A549 (cell line): ENCODE measurements around the gene GREB1. TPM values are rescaled to one million over a fixed set of nuclear protein-coding genes. Genes with fewer than 3 reads are reported as not detected.
A peak's percentile ranks its signal among the peaks of the same experiment; 100 is the strongest.

Experiments used
- ATAC-seq, 2 experiments: fragments of 200-7000 bp in 1 of 2; fragments of >200 bp in 1 of 2; cut with Nextera tagmentation in 1 of 2; cut with Tn5 transposase in 1 of 2; 3 replicates each; pipeline versions ENCODE4 v1.8.0 to v1.9.1; 2018 to 2020; ENCODE audit warnings: mild to moderate bottlenecking in 1 of 2, moderate library complexity in 1 of 2
- CTCF ChIA-PET: fragments of 300-600 bp; sonication (Branson Sonifier 250); formaldehyde crosslinking; extraction: SDS; loops from one replicate; lab custom pipeline; 2021; ENCODE audit warnings: antibody characterized with exemption, inconsistent platforms; lab: Yijun Ruan, JAX
- POLR2A ChIA-PET: fragments of 350-600 bp; formaldehyde crosslinking; extraction: SDS; loops from one replicate; lab custom pipeline; 2021; ENCODE audit warnings: antibody characterized with exemption, inconsistent platforms; lab: Yijun Ruan, JAX
- DNase-seq, 2 experiments: peaks; one replicate each; pipeline versions ENCODE4 v3.0.0 to v3.0.0-alpha.2; 2011 to 2016; ENCODE audit warnings: low read depth in 1 of 2, low spot score in 1 of 2
- FAIRE-seq: peaks from 2 replicates; lab custom pipeline; 2011; peaks lifted over from hg19 to GRCh38; lab: Jason Lieb, UNC
- H3K27ac ChIP-seq, 2 experiments: fragments of >200 bp; sonication (Bioruptor Twin); formaldehyde crosslinking; 3 replicates each; pipeline ENCODE4 v1.5.1; 2016 to 2017
- H3K4me1 ChIP-seq: fragments of >200 bp; sonication (Bioruptor Twin); formaldehyde crosslinking; 3 replicates; pipeline ENCODE4 v1.6.1; 2016
- H3K4me2 ChIP-seq: fragments of >200 bp; sonication (Bioruptor Twin); formaldehyde crosslinking; 3 replicates; pipeline ENCODE4 v1.6.1; 2016
- H3K4me3 ChIP-seq: fragments of >200 bp; sonication (Bioruptor Twin); formaldehyde crosslinking; 3 replicates; pipeline ENCODE4 v1.5.1; 2016
- H3K9me3 ChIP-seq: fragments of >200 bp; sonication (Bioruptor Twin); formaldehyde crosslinking; 3 replicates; pipeline ENCODE4 v1.6.1; 2016
- BHLHE40 ChIP-seq: IDR thresholded peaks from 2 replicates; pipeline ENCODE4 v1.6.1; 2012; ENCODE audit warnings: low read depth, low read length, inconsistent platforms
- CEBPB ChIP-seq, 2 experiments: fragments of >200 bp in 1 of 2; sonication (Bioruptor Twin) in 1 of 2; formaldehyde crosslinking in 1 of 2; IDR thresholded peaks; 2 replicates each; pipeline ENCODE4 v1.6.1; 2012 to 2016
- CTCF ChIP-seq: fragments of >200 bp; sonication (Bioruptor Twin); formaldehyde crosslinking; IDR thresholded peaks from 3 replicates; pipeline ENCODE4 v1.5.1; 2016
- ESRRA ChIP-seq: fragments of 150-350 bp; IDR thresholded peaks from 2 replicates; pipeline ENCODE4 v1.6.1; 2014; ENCODE audit warnings: mild to moderate bottlenecking, low read length, borderline replicate concordance
- FOXS1 ChIP-seq: fragments of 250-450 bp; sonication (Bioruptor Pico); IDR thresholded peaks from 2 replicates; pipeline ENCODE4 v1.5.0; 2020; ENCODE audit warnings: mild to moderate bottlenecking, moderate library complexity
- HOXB13 ChIP-seq: fragments of 250-450 bp; sonication (Bioruptor Pico); IDR thresholded peaks from 2 replicates; pipeline ENCODE4 v1.5.0; 2020; ENCODE audit warnings: low read depth, mild to moderate bottlenecking, moderate library complexity
- KDM5A ChIP-seq: fragments of 200-600 bp; sonication (generic); IDR thresholded peaks from 2 replicates; pipeline ENCODE4 v1.6.1; 2016; ENCODE audit warnings: antibody characterized with exemption, mild to moderate bottlenecking
- MAX ChIP-seq: IDR thresholded peaks from 2 replicates; pipeline ENCODE4 v1.6.1; 2012
- NFE2L2 ChIP-seq: fragments of 150-350 bp; conservative IDR thresholded peaks from 2 replicates; pipeline ENCODE4 v1.6.1; 2014; ENCODE audit warnings: low read length
- NPAS2 ChIP-seq: fragments of 250-450 bp; sonication (Bioruptor Pico); IDR thresholded peaks from 2 replicates; pipeline ENCODE4 v1.8.0; 2022; ENCODE audit warnings: mild to moderate bottlenecking, moderate library complexity, borderline replicate concordance
- NR3C1 ChIP-seq: fragments of >200 bp; sonication (Bioruptor Twin); formaldehyde crosslinking; IDR thresholded peaks from 3 replicates; pipeline ENCODE4 v1.6.1; 2017
- POLR2AphosphoS2 ChIP-seq: conservative IDR thresholded peaks from 2 replicates; pipeline ENCODE4 v1.6.1; 2012; ENCODE audit warnings: low read length, improper control_type of control experiment, inconsistent platforms
- RAD21 ChIP-seq, 2 experiments: fragments of >200 bp in 1 of 2; sonication (Bioruptor Twin) in 1 of 2; formaldehyde crosslinking in 1 of 2; IDR thresholded peaks in 1 of 2; conservative IDR thresholded peaks in 1 of 2; 2 replicates in 1 of 2; 3 replicates in 1 of 2; pipeline ENCODE4 v1.6.1; 2012 to 2018; ENCODE audit warnings: inconsistent platforms in 1 of 2
- RNF2 ChIP-seq: fragments of 200-600 bp; sonication (generic); IDR thresholded peaks from 2 replicates; pipeline ENCODE4 v1.6.1; 2016; ENCODE audit warnings: low read depth, mild to moderate bottlenecking, antibody characterized with exemption, moderate library complexity, borderline replicate concordance
- SREBF2 ChIP-seq: fragments of 450-650 bp; IDR thresholded peaks from 2 replicates; pipeline ENCODE4 v1.6.1; 2014; ENCODE audit warnings: mild to moderate bottlenecking, moderate library complexity
- ZC3H11A ChIP-seq: fragments of 450-650 bp; IDR thresholded peaks from 2 replicates; pipeline ENCODE4 v1.6.1; 2014; ENCODE audit warnings: antibody characterized with exemption, mild to moderate bottlenecking
- ZFP36 ChIP-seq: fragments of 450-650 bp; IDR thresholded peaks from 2 replicates; pipeline ENCODE4 v1.6.1; 2014; ENCODE audit warnings: borderline replicate concordance; ENCODE audit not compliant: partially characterized antibody
- ZNF302 ChIP-seq: fragments of 250-450 bp; sonication (Bioruptor Pico); IDR thresholded peaks from 2 replicates; pipeline ENCODE4 v1.9.0; 2021; ENCODE audit warnings: inconsistent platforms, mild to moderate bottlenecking, moderate library complexity
- WGBS: methylation state at CpG from one replicate; pipeline ENCODE4 v1.1.6; 2017; ENCODE audit errors: missing lambda C conversion rate; 5-methylcytosine and 5-hydroxymethylcytosine counted together
- polyA plus RNA-seq, 4 experiments: library from polyadenylated mRNA; depleted of rRNA in 3 of 4; stranded (reverse); fragments of >200 nt; fragmentation: RNase III in 1 of 4; extraction: RNeasy Plus Mini Kit Qiagen cat#74134 plus additional on column Dnase treatment in 1 of 4; gene quantifications; 2 replicates in 3 of 4; 3 replicates in 1 of 4; pipeline ENCODE4 v1.2.3, GENCODE V29; 2011 to 2017

GREB1 gene
- polyA plus RNA-seq, 2 of the 4 experiments (the other 2 are of a cell fraction): 1.1 to 1.3 TPM

- FAIRE-seq: no peak
- ChIA-PET POLR2A (no interaction called here), CTCF (interaction anchor here (0.5 to 10.9 kb wide), 12 partner anchors 11 to 470 kb away, joined by 3 to 153 read pairs (median 3); a partner anchor contains a TSS)
Measured at GRCh38 chr2:11602563-11603204, 68.8 kb downstream of the GREB1 start.

GRCh38 chr2:11610624-11611242, 76.9 kb downstream of the GREB1 start:
- Histone ChIP-seq H3K9me3 (no peaks in the 10 kb centered on the region), H3K4me1 (peaks cover 6% of the 10 kb centered on the region; the same call in 2 of the 3 replicates), H3K4me3 (no peak overlapping the region), H3K4me2 (no peak overlapping the region), H3K27ac (no peak overlapping the region)
- no peak for DNase-seq
- ChIA-PET POLR2A (no interaction called here), CTCF (interaction anchor here (0.9 to 3.1 kb wide), 7 partner anchors 9 to 779 kb away, joined by 3 to 16 read pairs (median 3); no protein-coding TSS in a partner anchor)
- no peak for FAIRE-seq
- 89% methylated on average over 38 of the region's 38 CpGs for WGBS
- TF ChIP-seq ESRRA (no peak), CTCF (no peak)
- ATAC-seq: no peak

More at GRCh38 chr2:11602563-11603204, 68.8 kb downstream of the GREB1 start:
- no peaks in the 10 kb centered on the region for H3K4me1 ChIP-seq
- TF ChIP-seq ZFP36 (no peak), SREBF2 (no peak), POLR2AphosphoS2 (no peak), BHLHE40 (no peak), MAX (no peak), HOXB13 (CRISPR knock-in tag) (no peak), CEBPB (IDR thresholded peaks at IDR 0.05) (no peak), NPAS2 (no peak), ZNF302 (no peak)
- H3K9me3 ChIP-seq: no peaks in the 10 kb centered on the region
- no peak overlapping the region for H3K4me2 ChIP-seq
- no peak overlapping the region for H3K4me3 ChIP-seq
- H3K27ac ChIP-seq: no peak overlapping the region
- no peak for ATAC-seq
- DNase-seq: no peak
- WGBS: 60% methylated on average over 7 of the region's 7 CpGs

- WGBS: 92% methylated on average over 5 of the region's 5 CpGs
- CTCF ChIA-PET: interaction anchor here (1.0 to 1.7 kb wide), 5 partner anchors 10 to 779 kb away, joined by 3 to 8 read pairs (median 3); no protein-coding TSS in a partner anchor
- no peaks in the 10 kb centered on the region for H3K9me3 ChIP-seq
Measured at GRCh38 chr2:11611251-11611650, 77.4 kb downstream of the GREB1 start.

GRCh38 chr2:11612553-11613215, 78.8 kb downstream of the GREB1 start:
- Histone ChIP-seq H3K9me3 (no peaks in the 10 kb centered on the region), H3K27ac (peak overlapping the region; percentile 14 to 73; a peak in 5 of 6 replicates), H3K4me3 (no peak overlapping the region), H3K4me2 (peak overlapping the region; percentile 5; the same call in 2 of the 3 replicates), H3K4me1 (peaks cover 6% of the 10 kb centered on the region; the same call in 2 of the 3 replicates)
- TF ChIP-seq RAD21 (conservative IDR thresholded peaks at IDR 0.05 in 1 of 2, IDR thresholded peaks at IDR 0.05 in 1 of 2) (no peak), RNF2 (no peak), NR3C1 (no peak)
- POLR2A ChIA-PET: interaction anchor here (0.6 kb wide), 1 partner anchor 431 kb away, joined by 5 read pairs; no protein-coding TSS in a partner anchor
- FAIRE-seq (no peak), ATAC-seq (no peak), DNase-seq (no peak)
- CTCF ChIA-PET: interaction anchor here (0.9 to 1.7 kb wide), 3 partner anchors 29 to 480 kb away, joined by 4 to 8 read pairs (median 5); a partner anchor contains a TSS
- WGBS: 81% methylated on average over 17 of the region's 20 CpGs

More at GRCh38 chr2:11611251-11611650, 77.4 kb downstream of the GREB1 start:
- POLR2A ChIA-PET: no interaction called here
- FAIRE-seq (no peak), DNase-seq (no peak), ATAC-seq (no peak)
- peak overlapping the region in 1 of 2 experiments; percentile 56; a peak in 2 of 6 replicates for H3K27ac ChIP-seq
- TF ChIP-seq KDM5A: no peak
- TF ChIP-seq CEBPB (IDR thresholded peaks at IDR 0.05): no peak
- no peak for TF ChIP-seq NFE2L2
- no peak for TF ChIP-seq POLR2AphosphoS2
- no peak for TF ChIP-seq ZC3H11A
- no peak for TF ChIP-seq SREBF2
- TF ChIP-seq FOXS1 (CRISPR knock-in tag): no peak
- H3K4me3 ChIP-seq: no peak overlapping the region
- H3K4me1 ChIP-seq: peaks cover 6% of the 10 kb centered on the region; the same call in 2 of the 3 replicates
- no peak overlapping the region for H3K4me2 ChIP-seq
